H7 (cell line): Measurements from ENCODE around the gene NAGPA. TPM values are rescaled to one million over a fixed set of nuclear protein-coding genes. Genes with fewer than 3 reads are reported as not detected.
A peak's percentile ranks its signal among the peaks of the same experiment; 100 is the strongest.
"Not testable (repeated sequence)": the region's sequence is repeated elsewhere in the genome, so short reads cannot be mapped to it uniquely, and the experiment has no call there.

Experiments used
- DNase-seq: peaks from one replicate; pipeline ENCODE4 v3.0.0; 2012
- H3K27me3 ChIP-seq: 2 replicates; pipeline ENCODE4 v1.6.0; 2011; ENCODE audit warnings: mild to moderate bottlenecking, low read length; ENCODE audit not compliant: control insufficient read depth, insufficient read depth
- H3K36me3 ChIP-seq: replicated peaks from 2 replicates; pipeline ENCODE4 v1.5.1; 2011; ENCODE audit warnings: low read length; ENCODE audit not compliant: control insufficient read depth, insufficient read depth
- H3K4me3 ChIP-seq: 2 replicates; pipeline ENCODE4 v1.5.1; 2011; ENCODE audit warnings: low read depth, mild to moderate bottlenecking, control low read depth, low read length, moderate library complexity; ENCODE audit not compliant: insufficient read depth
- total RNA-seq: library from RNA; depleted of rRNA; stranded (reverse); fragments of >200 nt; shearing (Covaris generic); gene quantifications from 2 replicates; pipeline ENCODE4 v1.2.3, GENCODE V29; 2014

Gene NAGPA
- total RNA-seq, 1 experiment from 2014 or later = 12.7 TPM

DNA sequence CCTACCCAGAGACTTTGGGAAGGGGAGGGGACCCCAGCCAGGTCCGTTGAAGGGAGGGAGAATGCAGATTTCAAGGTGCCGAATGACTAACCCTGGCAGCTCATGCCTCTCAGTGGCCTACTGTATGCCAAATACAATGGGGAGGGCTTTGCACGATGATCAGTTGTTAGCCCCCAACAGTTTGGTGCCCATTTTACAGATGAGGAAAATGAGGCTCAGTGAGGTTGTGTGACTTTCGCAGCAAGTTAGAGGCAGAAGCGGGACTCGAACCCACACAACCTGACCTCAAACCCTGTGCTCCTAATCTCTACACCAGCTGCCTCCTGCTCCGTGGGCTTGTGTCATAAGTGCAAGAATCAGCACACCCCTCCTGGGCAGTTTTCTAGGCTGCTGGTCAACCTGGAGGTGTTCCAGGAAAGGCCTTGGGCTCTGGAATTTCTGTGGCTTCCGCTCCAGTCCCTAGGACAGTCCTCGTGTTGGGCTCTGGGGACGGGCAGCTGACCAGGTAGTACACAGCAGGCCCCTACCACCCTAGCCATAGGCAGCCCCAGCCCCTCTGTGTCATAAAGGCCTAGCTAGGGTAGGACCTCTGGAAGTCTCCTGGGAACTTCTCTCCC lies 11.9 kb upstream of the NAGPA start:
- no peaks in the 10 kb centered on the region for H3K36me3 ChIP-seq
- peak; percentile 3 for DNase-seq
- no peaks in the 10 kb centered on the region for H3K27me3 ChIP-seq
- H3K4me3 ChIP-seq = no peak overlapping the region

DNA sequence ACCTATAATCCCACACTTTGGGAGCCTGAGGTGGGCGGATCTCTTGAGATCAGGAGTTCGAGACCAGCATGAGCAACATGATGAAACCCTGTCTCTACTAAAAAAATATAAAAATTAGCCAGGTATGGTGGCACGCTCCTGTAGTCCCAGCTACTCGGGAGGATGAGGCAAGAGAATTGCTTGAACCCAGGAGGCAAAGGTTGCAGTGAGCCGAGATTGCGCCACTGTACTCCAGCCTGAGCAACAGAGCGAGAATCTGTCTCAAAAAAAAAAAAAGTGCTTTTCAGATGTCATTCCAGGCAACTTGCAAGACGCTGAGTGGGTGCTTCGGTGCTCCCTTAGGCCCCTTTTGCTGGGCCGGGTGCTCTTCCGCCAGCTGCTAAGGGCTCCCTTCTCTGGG lies 10.8 kb upstream of the NAGPA start:
- not testable (repeated sequence) for H3K27me3 ChIP-seq, DNase-seq, H3K4me3 ChIP-seq, H3K36me3 ChIP-seq

DNA sequence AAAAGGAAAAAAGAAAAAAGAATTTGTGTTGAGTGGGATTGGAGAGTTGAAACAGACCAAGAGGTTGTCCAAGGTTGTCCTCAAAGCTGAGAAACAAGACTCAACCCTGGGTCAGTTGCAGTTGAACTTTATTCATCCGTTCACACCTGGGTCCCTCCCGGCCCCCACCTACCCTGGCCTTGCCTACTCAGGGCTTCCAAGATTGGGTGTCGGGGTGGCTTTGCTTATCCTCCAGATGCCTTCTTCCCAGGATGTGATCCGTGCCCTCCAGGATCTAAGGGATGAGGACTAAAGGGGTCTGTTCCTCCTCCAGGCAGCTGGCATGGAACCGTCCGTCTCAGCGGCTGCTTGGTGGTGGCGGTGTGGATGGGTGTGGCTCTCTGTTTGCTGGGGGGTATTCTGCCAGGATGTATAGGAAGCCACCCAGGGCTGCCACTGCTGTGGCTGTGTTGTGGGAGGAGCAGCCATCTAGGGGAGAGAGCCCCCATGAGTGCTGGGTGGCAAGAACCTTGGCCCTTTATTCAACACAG lies 10.3 kb upstream of the NAGPA start:
- no peaks in the 10 kb centered on the region for H3K36me3 ChIP-seq
- peak; percentile 1 for DNase-seq
- no peak overlapping the region for H3K4me3 ChIP-seq
- no peaks in the 10 kb centered on the region for H3K27me3 ChIP-seq

DNA sequence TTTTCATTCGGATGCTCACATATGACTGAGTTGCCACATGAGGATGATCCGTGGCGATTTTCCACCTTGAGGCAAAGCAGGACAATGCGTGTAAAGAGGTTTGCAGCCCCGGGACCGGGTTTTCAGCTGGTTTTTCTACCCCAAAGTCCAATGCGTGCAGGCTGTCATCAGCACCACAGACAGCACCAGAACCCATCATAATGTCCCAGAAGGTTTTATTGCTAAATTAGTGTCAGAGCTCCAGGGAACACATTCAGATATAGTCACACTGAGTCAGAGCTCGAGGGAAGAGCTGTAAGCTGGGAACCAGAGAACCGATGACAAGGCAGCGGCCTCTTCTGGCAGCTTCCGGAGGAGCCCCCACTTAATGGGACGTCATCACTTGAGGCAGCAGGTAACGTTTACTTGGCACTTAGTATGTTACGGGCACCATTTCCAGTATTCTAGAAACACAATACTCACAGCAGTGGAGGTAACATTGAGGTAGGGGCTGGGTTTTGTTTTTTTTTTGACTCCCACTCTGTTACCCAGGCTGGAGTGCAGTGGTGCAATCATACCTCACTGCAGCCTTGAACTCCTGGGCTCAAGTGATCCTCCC lies 8.9 kb upstream of the NAGPA start:
- Histone ChIP-seq H3K36me3 (no peaks in the 10 kb centered on the region), H3K4me3 (no peak overlapping the region), H3K27me3 (no peaks in the 10 kb centered on the region)
- peak; percentile 64 for DNase-seq

DNA sequence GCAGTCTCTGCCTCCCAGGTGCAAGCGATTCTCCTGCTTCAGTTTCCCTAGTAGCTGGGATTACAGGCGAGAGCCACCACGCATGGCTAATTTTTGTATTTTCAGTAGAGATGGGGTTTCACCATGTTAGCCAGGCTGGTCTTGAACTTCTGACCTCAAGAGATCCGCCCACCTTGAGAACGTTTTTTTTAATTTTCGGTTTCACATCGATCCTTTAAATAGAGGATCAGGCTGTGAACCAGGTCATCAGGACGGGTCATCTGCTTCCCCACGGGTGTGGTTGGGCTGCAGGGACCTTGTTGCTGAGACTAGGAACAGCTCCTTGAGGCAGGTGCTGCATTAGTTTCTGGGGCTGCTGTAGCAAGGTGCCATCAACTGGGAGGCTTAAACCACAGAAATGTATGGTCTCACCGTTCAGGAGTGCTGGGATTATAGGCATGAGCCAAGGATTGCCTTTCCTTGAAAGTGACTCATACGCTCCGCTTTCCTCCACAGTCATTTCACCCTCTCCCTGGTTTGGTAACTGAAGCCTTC lies 7.9 kb upstream of the NAGPA start:
- no peak overlapping the region for H3K4me3 ChIP-seq
- DNase-seq = peak; percentile 1
- no peaks in the 10 kb centered on the region for H3K36me3 ChIP-seq
- H3K27me3 ChIP-seq = no peaks in the 10 kb centered on the region

DNA sequence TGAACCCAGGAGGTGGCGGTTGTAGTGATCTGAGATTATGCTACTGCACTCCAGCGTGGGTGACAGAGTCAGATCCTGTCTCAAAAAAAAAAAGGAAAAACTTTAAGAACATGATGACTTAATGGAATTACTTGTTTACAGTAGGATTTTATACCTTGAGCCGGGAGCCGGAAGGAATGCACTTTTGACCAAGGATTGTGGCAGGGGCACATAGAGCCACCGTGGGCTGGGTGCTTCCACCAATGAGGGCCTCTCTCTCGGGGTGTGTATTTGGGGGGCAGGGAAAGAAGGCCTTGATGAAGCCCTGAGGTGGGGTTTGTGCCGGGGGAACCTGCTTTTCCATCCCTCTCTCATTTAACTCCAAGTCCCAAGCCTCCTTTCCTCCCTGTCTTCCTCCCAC lies 6.7 kb upstream of the NAGPA start:
- no peak overlapping the region for H3K4me3 ChIP-seq
- no peak for DNase-seq
- no peaks in the 10 kb centered on the region for H3K36me3 ChIP-seq
- H3K27me3 ChIP-seq = no peaks in the 10 kb centered on the region

DNA sequence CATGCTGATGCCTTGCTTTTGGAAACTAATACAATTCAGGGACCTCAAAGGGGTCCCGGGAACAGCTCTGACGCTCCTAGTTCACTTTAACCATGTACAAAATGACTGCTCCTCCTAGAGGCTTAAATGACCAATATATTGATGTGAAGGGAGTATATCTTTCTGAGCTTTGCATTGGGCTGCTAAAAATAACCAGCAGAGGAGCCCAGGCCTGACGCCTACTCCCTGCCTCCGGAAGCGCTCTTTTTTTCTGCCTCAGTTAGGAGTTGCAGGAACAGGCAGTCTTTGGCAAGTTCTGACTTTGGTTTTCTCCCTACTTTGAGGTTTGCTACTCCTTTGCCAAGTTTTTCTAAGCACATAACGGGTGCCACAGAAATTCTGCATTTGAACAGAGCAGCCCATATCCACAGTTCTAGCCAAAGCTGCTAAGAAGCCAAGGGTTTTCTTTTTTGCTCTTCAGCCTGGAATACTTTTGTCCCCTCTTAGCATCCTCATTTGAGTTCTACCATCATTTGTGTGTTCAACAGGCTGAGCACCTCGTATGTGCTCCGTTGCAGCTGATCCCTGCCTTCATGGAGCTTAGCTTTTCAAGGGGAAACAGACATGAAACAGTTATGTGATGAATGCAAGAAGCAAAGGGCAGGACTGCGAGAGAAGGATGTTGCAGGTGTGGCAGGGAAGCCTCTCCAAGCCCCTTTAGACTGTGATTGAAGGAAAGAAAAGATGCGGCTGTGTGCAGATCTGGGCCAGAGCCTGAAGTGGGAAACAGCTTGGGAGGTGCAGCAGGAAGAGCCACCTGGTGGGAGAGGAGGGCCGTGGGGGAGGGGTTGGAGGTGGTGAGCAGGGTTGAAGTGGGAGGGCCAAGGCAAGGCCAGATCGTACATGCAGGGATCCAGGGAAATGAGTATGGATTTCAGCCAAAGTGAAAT lies 2.8 kb upstream of the NAGPA start:
- Histone ChIP-seq H3K36me3 (no peaks in the 10 kb centered on the region), H3K4me3 (no peak overlapping the region), H3K27me3 (peaks cover 7% of the 10 kb centered on the region)
- peak; percentile 85 for DNase-seq

DNA sequence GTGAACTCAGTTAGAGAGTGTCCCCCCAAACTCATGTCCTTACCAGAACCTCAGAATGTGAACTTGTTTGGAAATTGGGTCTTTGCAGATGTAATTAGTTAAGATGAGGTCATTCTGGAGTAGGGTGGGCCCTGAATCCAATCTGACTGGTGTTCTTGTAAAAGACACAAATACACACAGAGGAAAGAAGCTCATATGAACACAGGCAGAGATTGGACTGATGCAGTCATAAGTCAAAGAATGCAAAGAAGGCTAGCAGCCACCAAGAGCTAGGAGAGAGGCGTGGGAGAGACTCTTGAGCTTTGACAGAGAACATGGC lies 2.1 kb upstream of the NAGPA start:
- no peak for DNase-seq
- no peak overlapping the region for H3K4me3 ChIP-seq
- H3K36me3 ChIP-seq = no peaks in the 10 kb centered on the region
- peaks cover 7% of the 10 kb centered on the region for H3K27me3 ChIP-seq

DNA sequence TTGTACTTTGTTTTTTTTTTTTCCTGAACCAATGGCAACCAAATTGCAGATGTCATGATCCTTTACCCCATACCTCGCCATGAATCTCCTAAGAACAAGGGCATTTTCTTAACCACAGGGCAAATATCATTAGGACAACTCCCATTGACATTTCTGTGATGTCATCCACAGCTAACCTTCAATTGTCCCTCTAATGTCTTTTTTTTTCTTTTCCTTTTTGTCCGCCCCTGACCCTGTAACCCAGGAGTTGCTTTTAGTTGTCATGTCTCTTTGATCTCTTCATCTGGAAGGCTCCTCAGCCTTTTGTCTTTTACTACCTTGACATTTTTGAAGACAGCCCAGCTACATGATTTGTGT lies 410 bp upstream of the NAGPA start:
- Histone ChIP-seq H3K27me3 (peaks cover 7% of the 10 kb centered on the region), H3K4me3 (peak overlapping the region; percentile 84), H3K36me3 (no peaks in the 10 kb centered on the region)
- no peak for DNase-seq

DNA sequence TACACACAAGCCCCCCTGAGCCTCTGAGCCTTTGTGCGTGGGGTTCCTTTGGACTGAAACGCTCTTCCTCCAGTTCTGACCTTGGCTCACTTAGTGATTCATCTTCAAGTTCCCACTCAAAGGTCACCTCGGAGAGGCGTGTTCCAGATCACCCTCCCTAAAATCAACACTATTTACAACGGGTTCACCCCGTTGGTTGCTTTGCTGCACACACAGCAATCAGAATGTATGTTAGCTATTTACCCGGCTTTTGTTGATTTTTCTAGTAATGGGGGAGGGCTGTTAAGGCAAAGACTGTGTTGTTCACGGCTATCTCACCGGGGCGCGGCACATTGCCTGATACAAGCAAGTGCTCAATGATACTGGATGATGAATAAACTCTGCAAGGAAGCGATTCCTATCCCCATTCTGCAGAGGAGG lies 977 bp downstream of the NAGPA start:
- Histone ChIP-seq H3K36me3 (no peaks in the 10 kb centered on the region), H3K4me3 (peak overlapping the region; percentile 84), H3K27me3 (peaks cover 7% of the 10 kb centered on the region)
- DNase-seq = no peak

DNA sequence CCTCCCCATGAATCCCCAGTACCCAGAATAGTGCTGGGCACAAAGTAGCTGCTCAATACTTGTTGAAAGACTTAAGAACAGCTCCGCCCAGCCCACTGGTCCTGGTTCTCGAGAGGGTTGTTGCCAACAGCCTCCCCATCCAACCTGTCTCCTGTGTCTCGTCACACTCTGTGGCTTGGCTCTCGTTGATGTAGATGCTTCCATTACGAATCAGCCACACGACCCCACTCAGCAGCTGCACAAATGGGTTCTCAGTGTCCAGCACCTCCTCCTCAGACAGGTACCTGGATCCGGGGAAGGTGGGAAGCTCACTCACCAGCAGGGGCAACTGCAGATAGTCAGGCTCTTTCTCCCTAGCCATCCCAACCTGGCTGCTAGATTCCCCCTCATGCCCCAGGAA lies 2.1 kb downstream of the NAGPA start:
- Histone ChIP-seq H3K4me3 (no peak overlapping the region), H3K36me3 (no peaks in the 10 kb centered on the region), H3K27me3 (peaks cover 7% of the 10 kb centered on the region)
- peak; percentile 12 for DNase-seq

DNA sequence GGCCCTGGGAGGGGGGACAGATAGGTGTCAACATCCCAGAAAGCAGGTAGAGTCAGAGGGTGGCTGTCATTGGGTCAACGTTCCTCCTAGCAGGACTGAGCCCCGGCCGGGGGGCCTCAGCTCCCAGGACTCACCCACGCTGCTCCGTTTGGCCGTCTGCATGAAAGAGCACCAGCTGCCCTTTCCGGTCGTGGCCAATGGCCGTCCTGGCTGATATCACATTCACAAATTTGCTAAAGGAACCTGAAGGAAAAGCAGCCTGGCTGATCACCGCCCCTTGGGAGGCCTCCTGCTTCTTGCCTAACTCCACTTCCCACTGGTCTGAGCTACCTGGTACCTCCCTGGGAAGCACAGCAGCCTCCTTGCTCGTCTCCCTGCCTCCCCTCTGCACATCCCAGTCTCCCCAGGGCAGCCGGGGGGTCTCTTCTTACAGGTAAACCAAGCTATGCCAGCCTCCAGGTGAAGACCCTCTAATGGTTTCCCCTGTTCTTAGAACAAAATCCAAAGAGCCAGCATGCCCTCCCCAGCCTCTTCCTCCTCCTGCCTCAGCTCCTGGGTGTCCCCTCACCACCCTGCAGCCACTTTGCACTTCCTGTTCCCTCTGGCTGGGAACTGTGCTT lies 3.4 kb downstream of the NAGPA start:
- peak; percentile 22 for DNase-seq
- Histone ChIP-seq H3K4me3 (no peak overlapping the region), H3K27me3 (peaks cover 7% of the 10 kb centered on the region), H3K36me3 (no peaks in the 10 kb centered on the region)

DNA sequence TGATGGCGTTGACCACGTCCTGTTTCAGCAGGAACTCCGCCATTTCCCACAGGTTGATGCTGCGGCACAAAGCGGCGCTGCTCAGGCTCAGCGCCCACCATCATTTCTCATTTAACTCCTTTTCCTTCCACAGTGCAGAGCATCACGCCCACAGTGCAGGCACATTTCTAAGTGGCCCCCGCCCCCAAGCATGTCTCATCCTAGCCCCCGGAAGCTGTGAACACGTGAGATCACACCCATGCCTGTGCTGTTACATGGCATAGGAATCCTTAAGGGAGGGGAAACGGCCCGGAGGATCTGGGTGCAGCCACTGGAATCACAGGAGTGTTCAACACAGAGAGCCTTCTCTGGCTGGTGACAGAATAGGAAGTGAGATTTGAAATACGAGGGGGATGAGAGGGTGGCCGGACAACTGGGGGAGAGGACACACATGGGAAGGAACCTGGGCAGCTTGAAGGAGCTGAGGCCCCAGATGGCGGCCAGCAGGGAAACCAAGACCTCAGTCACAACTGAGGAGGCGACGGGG lies 4.7 kb downstream of the NAGPA start:
- no peaks in the 10 kb centered on the region for H3K36me3 ChIP-seq
- H3K27me3 ChIP-seq = peaks cover 7% of the 10 kb centered on the region
- peak; percentile 25 for DNase-seq
- H3K4me3 ChIP-seq = no peak overlapping the region

DNA sequence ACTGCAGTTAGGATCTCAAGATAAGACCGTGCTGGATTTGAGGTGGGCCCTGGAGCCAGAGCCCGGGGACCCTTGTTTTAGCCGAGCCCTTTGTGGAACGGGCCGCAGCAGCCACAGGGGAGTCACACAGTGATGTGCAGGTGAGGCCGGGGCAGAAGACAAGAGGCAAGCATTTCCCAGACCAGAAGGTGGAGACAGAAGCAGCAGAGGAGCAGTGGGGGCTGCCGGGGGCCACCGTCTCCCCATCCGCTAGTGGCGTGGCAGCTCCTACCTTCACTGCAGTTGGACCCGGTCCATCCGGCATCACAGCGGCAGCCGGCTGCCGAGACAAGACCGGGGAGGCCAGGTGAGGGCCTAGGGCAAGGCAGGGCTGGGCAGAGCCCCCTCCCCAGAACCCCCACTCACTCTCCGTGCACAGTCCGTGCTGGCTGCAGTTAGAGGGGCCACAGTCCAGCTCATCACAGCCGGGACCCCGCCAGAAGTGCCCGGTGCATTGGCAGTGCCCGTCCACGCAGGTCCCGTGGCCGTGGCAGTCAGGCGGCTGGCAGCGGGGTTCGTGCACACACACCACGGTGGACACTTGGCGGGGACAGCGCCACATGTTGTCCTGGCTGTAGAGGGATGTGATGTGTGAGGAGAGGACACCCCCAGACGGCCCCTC lies 6.0 kb downstream of the NAGPA start:
- H3K27me3 ChIP-seq = peaks cover under 1% of the 10 kb centered on the region; the same call in 1 of the 2 replicates
- H3K4me3 ChIP-seq = no peak overlapping the region
- no peaks in the 10 kb centered on the region for H3K36me3 ChIP-seq
- DNase-seq = peak; percentile 36
